Measurements from ENCODE around the gene KLK11. TPM values are rescaled to one million over a fixed set of nuclear protein-coding genes. Genes with fewer than 3 reads are reported as not detected.
A peak's percentile ranks its signal among the peaks of the same experiment; 100 is the strongest.

KLK11 gene
- total and polyA plus RNA-seq, 2 of the 8 experiments (the other 6 are each of a cell fraction or from before 2014, with no cell fraction given), result 0.45 TPM; not detected in 1

- TF ChIP-seq KDM4A (IDR thresholded peaks at IDR 0.05; ENCODE audit: low read depth, low read length, severe bottlenecking), result peak; percentile 42
- TF ChIP-seq KDM1A (IDR thresholded peaks at IDR 0.05; ENCODE audit: borderline replicate concordance, low read length), result no peak
- TF ChIP-seq SP1 (IDR thresholded peaks at IDR 0.05; ENCODE audit: low read depth, low read length), result no peak
- TF ChIP-seq CBX5 (IDR thresholded peaks at IDR 0.05; ENCODE audit: low read depth, low read length), result no peak
- TF ChIP-seq CEBPB (IDR thresholded peaks at IDR 0.05; ENCODE audit: low read depth, low read length), result no peak
- no peak for TF ChIP-seq MAX (IDR thresholded peaks at IDR 0.05)
Observed at GRCh38 chr19:51065221-51065960, 39.0 kb upstream of the KLK11 start (continued).

Measured in H1 (cell line).